ENCODE data around the gene SH3BGRL. TPM values are rescaled to one million over a fixed set of nuclear protein-coding genes. Genes with fewer than 3 reads are reported as not detected.
"Not testable (repeated sequence)": the region's sequence is repeated elsewhere in the genome, so short reads cannot be mapped to it uniquely, and the experiment has no call there.

SH3BGRL gene
- total RNA-seq, 4 donors from 2014 or later = 136 to 228 (median 179) TPM

GRCh38 chrX:81338924-81339323 lies 137.0 kb downstream of the SH3BGRL start:
- Histone ChIP-seq H3K9me3 (no peaks in the 10 kb centered on the region), H3K4me1 (no peaks in the 10 kb centered on the region), H3K27me3 (no peaks in the 10 kb centered on the region), H3K36me3 (no peaks in the 10 kb centered on the region), H3K27ac (no peak overlapping the region), H3K4me3 (no peak overlapping the region)
- TF ChIP-seq, protein P1, sequence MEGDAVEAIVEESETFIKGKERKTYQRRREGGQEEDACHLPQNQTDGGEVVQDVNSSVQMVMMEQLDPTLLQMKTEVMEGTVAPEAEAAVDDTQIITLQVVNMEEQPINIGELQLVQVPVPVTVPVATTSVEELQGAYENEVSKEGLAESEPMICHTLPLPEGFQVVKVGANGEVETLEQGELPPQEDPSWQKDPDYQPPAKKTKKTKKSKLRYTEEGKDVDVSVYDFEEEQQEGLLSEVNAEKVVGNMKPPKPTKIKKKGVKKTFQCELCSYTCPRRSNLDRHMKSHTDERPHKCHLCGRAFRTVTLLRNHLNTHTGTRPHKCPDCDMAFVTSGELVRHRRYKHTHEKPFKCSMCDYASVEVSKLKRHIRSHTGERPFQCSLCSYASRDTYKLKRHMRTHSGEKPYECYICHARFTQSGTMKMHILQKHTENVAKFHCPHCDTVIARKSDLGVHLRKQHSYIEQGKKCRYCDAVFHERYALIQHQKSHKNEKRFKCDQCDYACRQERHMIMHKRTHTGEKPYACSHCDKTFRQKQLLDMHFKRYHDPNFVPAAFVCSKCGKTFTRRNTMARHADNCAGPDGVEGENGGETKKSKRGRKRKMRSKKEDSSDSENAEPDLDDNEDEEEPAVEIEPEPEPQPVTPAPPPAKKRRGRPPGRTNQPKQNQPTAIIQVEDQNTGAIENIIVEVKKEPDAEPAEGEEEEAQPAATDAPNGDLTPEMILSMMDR (IDR thresholded peaks at IDR 0.05) = no peak
- no peak for TF ChIP-seq POLR2A (IDR thresholded peaks at IDR 0.05)
- intact Hi-C loops (cut with DNase I; ENCODE audit: low total_unique reads) = no loop called here
- no peak for DNase-seq

- H3K27ac ChIP-seq; DNase-seq; H3K36me3 ChIP-seq; H3K9me3 ChIP-seq; H3K27me3 ChIP-seq; intact Hi-C loops (cut with DNase I; ENCODE audit: low total_unique reads); H3K4me3 ChIP-seq; H3K4me1 ChIP-seq: not testable (repeated sequence)
Measured at GRCh38 chrX:81345296-81345695, 143.4 kb downstream of the SH3BGRL start.

Other genes starting within 250 kb of the SH3BGRL start
- 10 to 100 TPM in 1 of 4 donors, 1 to 10 TPM in 1, under 1 TPM in 2; 0.26 to 10.3 (median 3.1) TPM for gene HMGN5, start 189 bp upstream of the SH3BGRL start, total RNA-seq

Measured in uterus (tissue), 4 donors.